SK-N-SH (cell line): ENCODE data around the gene IL21R. TPM values are rescaled to one million over a fixed set of nuclear protein-coding genes. Genes with fewer than 3 reads are reported as not detected.

ENCODE experiments used
- CTCF ChIA-PET: fragments of 300-600, 350-600 bp; formaldehyde crosslinking; extraction: SDS; loops from one replicate; lab custom pipeline; 2021; lab: Yijun Ruan, JAX
- POLR2A ChIA-PET: fragments of 350-600 bp; sonication (Branson Sonifier 250); formaldehyde crosslinking; extraction: SDS; loops from one replicate; lab custom pipeline; 2020; ENCODE audit warnings: antibody characterized with exemption, inconsistent platforms; lab: Yijun Ruan, JAX
- DNase-seq: peaks from one replicate; pipeline ENCODE4 v3.0.0; 2012
- H2AFZ ChIP-seq: fragments of 200-600 bp; sonication (generic); 2 replicates; pipeline ENCODE4 v1.8.1; 2016; ENCODE audit warnings: antibody characterized with exemption, mild to moderate bottlenecking, low read depth
- H3F3A ChIP-seq: fragments of 200-600 bp; sonication (generic); replicated peaks from 2 replicates; pipeline ENCODE3; 2016; ENCODE audit warnings: antibody characterized with exemption, mild to moderate bottlenecking; ENCODE audit not compliant: insufficient read depth
- H3K27ac ChIP-seq, 2 experiments: fragments of 200-500 bp in 1 of 2; fragments of 200-600 bp in 1 of 2; sonication (Bioruptor generic) in 1 of 2; sonication (generic), shearing (Covaris generic) in 1 of 2; 2 replicates each; pipeline versions ENCODE4 v1.5.1 to v1.6.1; 2014 to 2016; ENCODE audit warnings: low read depth in 2 of 2, inconsistent platforms in 1 of 2, low read length in 1 of 2, mild to moderate bottlenecking in 1 of 2, mixed read lengths in 1 of 2
- H3K27me3 ChIP-seq: fragments of 200-600 bp; sonication (generic), shearing (Covaris generic); 2 replicates; pipeline ENCODE4 v1.6.1; 2016; ENCODE audit warnings: mixed run types; ENCODE audit not compliant: insufficient read depth
- H3K36me3 ChIP-seq, 2 experiments: fragments of 200-500 bp in 1 of 2; fragments of 200-600 bp in 1 of 2; sonication (Bioruptor generic) in 1 of 2; sonication (generic) in 1 of 2; replicated peaks in 1 of 2; 2 replicates each; pipeline versions ENCODE3 to v1.5.1; 2014 to 2016; ENCODE audit warnings: low read length in 1 of 2, mild to moderate bottlenecking in 1 of 2; ENCODE audit not compliant: insufficient read depth in 2 of 2, control insufficient read depth in 1 of 2
- H3K4me1 ChIP-seq, 2 experiments: fragments of 200-500 bp in 1 of 2; fragments of 200-600 bp in 1 of 2; sonication (Bioruptor generic) in 1 of 2; sonication (generic), shearing (Covaris generic) in 1 of 2; 2 replicates each; pipeline versions ENCODE4 v1.5.1 to v1.6.1; 2014 to 2016; ENCODE audit warnings: low read depth in 1 of 2, low read length in 1 of 2, mixed run types in 1 of 2; ENCODE audit not compliant: insufficient read depth in 2 of 2, control insufficient read depth in 1 of 2
- H3K4me2 ChIP-seq: fragments of 200-600 bp; sonication (generic), shearing (Covaris generic); 2 replicates; pipeline ENCODE4 v1.6.1; 2017; ENCODE audit warnings: mixed run types
- H3K4me3 ChIP-seq, 2 experiments: fragments of 200-500 bp in 1 of 2; fragments of 200-600 bp in 1 of 2; sonication (Bioruptor generic) in 1 of 2; sonication (generic), shearing (Covaris generic) in 1 of 2; 2 replicates each; pipeline versions ENCODE4 v1.5.1 to v1.8.1; 2014 to 2016; ENCODE audit warnings: low read depth in 2 of 2, inconsistent platforms in 1 of 2, low read length in 1 of 2, mild to moderate bottlenecking in 1 of 2, mixed read lengths in 1 of 2, moderate library complexity in 1 of 2
- H3K79me2 ChIP-seq: fragments of 200-600 bp; sonication (generic); 2 replicates; pipeline ENCODE4 v1.8.1; 2017; ENCODE audit warnings: mild to moderate bottlenecking; ENCODE audit not compliant: insufficient read depth
- H3K9ac ChIP-seq: fragments of 200-600 bp; sonication (generic); 2 replicates; pipeline ENCODE4 v1.6.1; 2017; ENCODE audit warnings: mixed run types
- H3K9me2 ChIP-seq: fragments of 200-600 bp; sonication (generic); 2 replicates; pipeline ENCODE4 v1.6.1; 2017; ENCODE audit warnings: mixed run types
- H3K9me3 ChIP-seq: fragments of 200-600 bp; sonication (generic); 2 replicates; pipeline ENCODE4 v1.6.1; 2017; ENCODE audit warnings: mixed run types, mild to moderate bottlenecking, moderate library complexity
- H4K20me1 ChIP-seq: fragments of 200-600 bp; sonication (generic); 2 replicates; pipeline ENCODE4 v1.6.1; 2017; ENCODE audit warnings: mild to moderate bottlenecking, mixed run types; ENCODE audit not compliant: insufficient read depth
- CTCF ChIP-seq: fragments of 200-600 bp; sonication (generic); IDR thresholded peaks from 2 replicates; pipeline ENCODE4 v1.6.1; 2017; ENCODE audit warnings: antibody characterized with exemption, mild to moderate bottlenecking, moderate library complexity
- FOSL2 ChIP-seq: IDR thresholded peaks from 2 replicates; pipeline ENCODE4 v1.4.0; 2012; ENCODE audit warnings: low read depth, mild to moderate bottlenecking, moderate library complexity, borderline replicate concordance
- MEF2A ChIP-seq: IDR thresholded peaks from 2 replicates; pipeline ENCODE4 v1.4.0; 2012; ENCODE audit warnings: low read depth, borderline replicate concordance
- MXI1 ChIP-seq: IDR thresholded peaks from 2 replicates; pipeline ENCODE4 v1.6.1; 2012; ENCODE audit warnings: mild to moderate bottlenecking, low read depth, low read length, improper control_type of control experiment
- RAD21 ChIP-seq: IDR thresholded peaks from 2 replicates; pipeline ENCODE4 v1.6.1; 2012; ENCODE audit warnings: mild to moderate bottlenecking, low read length
- REST ChIP-seq: IDR thresholded peaks from 2 replicates; pipeline ENCODE4 v1.6.1; 2012; ENCODE audit warnings: mild to moderate bottlenecking, low read depth, low read length, moderate library complexity
- RXRA ChIP-seq: IDR thresholded peaks from 2 replicates; pipeline ENCODE4 v1.4.0; 2012; ENCODE audit warnings: low read depth, mild to moderate bottlenecking, borderline replicate concordance
- WGBS: methylation state at CpG from one replicate; pipeline ENCODE4 v1.1.6; 2017; ENCODE audit warnings: low lambda C conversion rate; 5-methylcytosine and 5-hydroxymethylcytosine counted together
- polyA plus RNA-seq, 3 experiments: library from polyadenylated mRNA; depleted of rRNA; stranded (reverse); fragments of >200 nt; gene quantifications; 2 replicates each; pipeline ENCODE4 v1.2.3, GENCODE V29; 2012

The IL21R gene
- polyA plus RNA-seq, 1 of the 3 experiments (the other 2 are of a cell fraction): 0.13 TPM

GRCh38 chr16:27428026-27428785 is 26.2 kb downstream of the IL21R start:
- no peaks in the 10 kb centered on the region for H3K27me3 ChIP-seq
- H3K9me3 ChIP-seq: peaks cover 6% of the 10 kb centered on the region; the same call in 1 of the 2 replicates
- 100% methylated on average over 3 of the region's 4 CpGs for WGBS
- no peaks in the 10 kb centered on the region for H3K79me2 ChIP-seq
- no peaks in the 10 kb centered on the region for H3K9me2 ChIP-seq
- H3F3A ChIP-seq: peaks cover 22% of the 10 kb centered on the region
- no peak overlapping the region for H2AFZ ChIP-seq
- H4K20me1 ChIP-seq: no peaks in the 10 kb centered on the region
- no peak overlapping the region for H3K9ac ChIP-seq
- H3K27ac ChIP-seq: no peak overlapping the region
- no peak for TF ChIP-seq FOSL2
- TF ChIP-seq CTCF: 0 out of 2 replicates have a peak, but pooled peaks have one; percentile 18
- ChIA-PET POLR2A (no interaction called here), CTCF (interaction anchor here (1.6 kb wide), 1 partner anchor 17 kb away, joined by 6 read pairs; no protein-coding TSS in a partner anchor)
- no peak overlapping the region for H3K4me2 ChIP-seq
- no peak for DNase-seq
- no peaks in the 10 kb centered on the region for H3K4me1 ChIP-seq
- no peaks in the 10 kb centered on the region for H3K36me3 ChIP-seq
- no peak overlapping the region for H3K4me3 ChIP-seq

GRCh38 chr16:27429330-27429871 is 27.4 kb downstream of the IL21R start:
- H3F3A ChIP-seq: peaks cover 22% of the 10 kb centered on the region
- no peak for DNase-seq
- no peaks in the 10 kb centered on the region for H3K4me1 ChIP-seq
- no peaks in the 10 kb centered on the region for H3K79me2 ChIP-seq
- H4K20me1 ChIP-seq: no peaks in the 10 kb centered on the region
- 64% methylated on average over 11 of the region's 11 CpGs for WGBS
- H2AFZ ChIP-seq: no peak overlapping the region
- ChIA-PET CTCF (no interaction called here), POLR2A (no interaction called here)
- H3K9ac ChIP-seq: no peak overlapping the region
- H3K4me3 ChIP-seq: no peak overlapping the region
- no peaks in the 10 kb centered on the region for H3K9me2 ChIP-seq
- H3K27ac ChIP-seq: no peak overlapping the region
- no peaks in the 10 kb centered on the region for H3K9me3 ChIP-seq
- no peak for TF ChIP-seq REST
- TF ChIP-seq MXI1: no peak
- TF ChIP-seq RAD21: no peak
- no peak for TF ChIP-seq MEF2A
- TF ChIP-seq RXRA: no peak
- no peaks in the 10 kb centered on the region for H3K36me3 ChIP-seq
- H3K4me2 ChIP-seq: no peak overlapping the region
- no peaks in the 10 kb centered on the region for H3K27me3 ChIP-seq
